AML-193 (cell line): ENCODE data around the gene CPSF4.

Experiments
- DNase-seq, 2 experiments: peaks; one replicate each; lab custom pipeline; 2025; lab: John Stamatoyannopoulos, UW

CPSF4 gene

DNA sequence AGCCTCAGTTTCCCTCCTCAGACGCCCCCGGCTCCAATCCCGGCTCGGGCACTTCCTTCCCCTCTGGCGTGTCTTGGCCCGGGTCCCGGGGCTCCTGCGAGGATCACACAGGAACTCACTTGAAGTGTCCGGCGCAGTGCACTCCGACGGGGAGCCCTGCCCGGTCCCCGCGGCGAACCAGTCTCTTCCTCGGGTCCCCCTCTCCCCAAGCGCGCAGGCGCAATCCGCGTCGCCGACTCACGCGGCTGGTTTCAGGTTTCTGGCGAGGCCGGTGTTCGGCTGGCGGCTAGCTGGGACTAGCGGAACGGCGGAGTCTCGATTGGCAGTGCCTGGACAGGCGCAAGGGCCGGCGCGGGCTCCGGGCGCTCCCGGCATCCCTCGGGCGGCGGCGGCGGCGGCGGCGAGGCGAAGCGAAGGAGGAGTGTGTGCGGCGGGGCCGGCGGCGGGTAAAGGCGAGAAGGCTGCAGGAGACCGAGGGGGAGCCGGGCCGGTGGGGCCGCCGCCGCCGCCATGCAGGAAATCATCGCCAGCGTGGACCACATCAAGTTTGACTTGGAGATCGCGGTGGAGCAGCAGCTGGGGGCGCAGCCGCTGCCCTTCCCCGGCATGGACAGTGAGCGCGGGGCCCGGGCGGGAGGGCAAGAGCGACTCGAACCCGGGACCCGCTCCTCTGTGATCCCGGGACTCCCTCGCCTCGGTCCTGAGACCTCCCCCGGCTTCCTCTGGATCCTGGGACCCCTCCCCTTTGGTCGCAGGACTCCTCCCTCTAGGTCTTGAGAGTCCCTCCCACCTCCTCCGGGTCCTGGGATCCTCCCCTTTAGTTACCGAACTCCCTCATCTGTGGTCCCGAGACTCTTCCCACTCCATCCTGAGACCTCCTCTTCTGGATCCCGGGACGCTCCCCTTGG is at the start of gene CPSF4, which contains the start of gene PTCD1:
Gene CPSF4, plus strand, starts transcription at position 371 of the 908 bp plus-strand sequence. Its CDS starts 140 bp downstream, at position 511.
Gene PTCD1, minus strand, starts transcription at position 226 of the 908 bp plus-strand sequence. CDS start 3,556 bp downstream, outside the sequence.
- peak; percentile 85 to 93 for DNase-seq

DNA sequence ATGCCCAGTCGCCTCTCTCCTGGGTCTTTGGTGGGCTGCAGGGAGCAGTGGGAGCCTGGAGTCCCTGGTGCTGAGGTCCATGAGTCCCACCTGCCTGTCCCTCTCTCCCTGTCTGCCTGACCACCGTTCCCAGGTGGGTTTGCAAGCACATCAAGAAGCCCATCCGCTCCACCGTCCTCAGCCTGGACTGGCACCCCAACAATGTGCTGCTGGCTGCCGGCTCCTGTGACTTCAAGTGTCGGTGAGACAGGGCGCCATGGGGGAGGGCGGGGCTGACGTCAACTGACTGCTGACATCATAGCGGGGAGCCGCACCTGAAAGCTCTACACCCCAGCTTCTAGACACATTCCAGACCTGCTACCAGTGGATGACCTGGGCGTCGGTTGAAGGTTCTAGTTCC is 49.0 kb upstream of the CPSF4 start:
- no peak for DNase-seq

DNA sequence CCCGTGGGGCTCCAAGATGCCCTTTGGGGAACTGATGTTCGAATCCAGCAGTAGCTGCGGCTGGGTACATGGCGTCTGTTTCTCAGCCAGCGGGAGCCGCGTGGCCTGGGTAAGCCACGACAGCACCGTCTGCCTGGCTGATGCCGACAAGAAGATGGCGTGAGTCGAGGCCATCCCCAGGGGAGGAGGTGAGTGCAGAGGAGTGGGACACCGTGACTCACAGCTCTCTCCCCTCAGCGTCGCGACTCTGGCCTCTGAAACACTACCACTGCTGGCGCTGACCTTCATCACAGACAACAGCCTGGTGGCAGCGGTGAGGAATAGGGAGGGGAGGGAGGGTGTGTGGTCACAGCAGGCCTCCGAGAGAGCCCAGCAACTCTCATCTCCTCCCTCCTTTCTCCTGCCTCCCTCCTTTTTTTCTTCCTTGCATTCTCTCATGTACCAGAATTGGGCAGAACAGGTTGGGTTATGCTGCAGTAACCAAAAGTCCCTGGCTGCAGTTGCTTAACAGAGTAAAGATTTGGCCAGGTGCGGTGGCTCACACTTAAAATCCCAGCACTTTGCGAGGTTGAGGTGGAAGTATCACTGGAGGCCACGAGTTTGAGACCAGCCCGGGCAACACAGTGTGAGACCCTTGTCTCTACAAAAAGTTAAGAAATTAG is 47.7 kb upstream of the CPSF4 start:
- no peak for DNase-seq

DNA sequence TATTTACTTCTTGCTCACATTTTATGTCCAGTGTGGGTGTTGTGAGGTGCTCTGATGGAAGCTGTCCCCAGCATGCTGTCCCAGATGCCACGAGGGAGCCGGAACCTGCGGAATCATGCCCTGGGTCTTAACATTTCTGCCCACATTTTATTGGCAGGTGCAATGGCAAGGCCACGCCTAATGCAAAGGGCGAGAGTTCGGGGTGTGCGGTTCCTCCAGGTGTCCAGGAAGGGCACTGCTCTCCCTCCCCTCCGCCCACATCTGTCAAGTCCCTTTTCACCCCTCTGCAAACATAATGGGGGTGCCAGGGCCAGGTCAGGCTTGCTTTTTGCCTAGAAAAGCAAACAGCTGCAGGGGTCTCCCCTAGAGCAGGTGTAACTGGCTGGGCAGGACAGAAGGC is 46.7 kb upstream of the CPSF4 start:
- no peak for DNase-seq

GRCh38 chr7:99392659-99393354 is 45.9 kb upstream of the CPSF4 start:
- DNase-seq: no peak

DNA sequence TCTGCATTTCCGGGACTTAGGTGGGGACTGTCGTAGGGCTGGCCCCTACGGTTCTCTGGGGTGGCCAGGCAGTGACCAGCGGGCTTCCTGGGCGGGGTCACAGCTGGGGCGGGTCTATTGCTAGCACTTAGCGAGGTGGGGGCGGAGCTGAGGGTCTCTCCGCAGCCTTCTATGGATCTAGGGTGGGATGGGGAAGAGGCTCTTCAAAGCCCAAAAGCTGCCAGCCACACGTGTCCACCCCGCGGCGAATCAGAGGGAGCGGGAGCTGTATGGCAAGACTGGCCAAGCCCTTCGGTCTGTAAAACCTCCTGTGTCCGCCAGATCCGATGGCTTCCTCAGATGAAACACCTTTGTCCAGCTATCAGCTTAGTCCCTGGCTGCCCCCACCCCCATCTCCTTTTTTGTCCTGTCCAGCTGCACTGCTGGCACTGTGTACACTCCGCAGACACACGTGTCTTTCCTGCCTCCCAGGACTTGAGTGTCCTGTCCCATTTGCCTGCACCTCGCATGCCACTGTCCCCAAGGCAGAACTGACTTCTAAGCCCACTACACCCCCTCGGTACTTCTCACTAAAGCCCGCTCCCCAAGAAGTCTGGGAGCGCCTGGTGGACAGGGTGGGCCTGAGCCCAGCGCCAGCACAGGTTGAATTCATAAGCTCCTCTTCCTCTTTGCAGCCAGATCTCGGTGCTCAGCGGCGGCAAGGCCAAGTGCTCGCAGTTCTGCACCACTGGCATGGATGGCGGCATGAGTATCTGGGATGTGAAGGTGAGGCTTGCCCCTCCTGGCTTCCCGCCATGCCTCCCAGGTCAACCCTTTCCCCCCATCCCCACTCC is 45.2 kb upstream of the CPSF4 start:
- no peak for DNase-seq

- no peak for DNase-seq
Observed at GRCh38 chr7:99394188-99394502, 44.6 kb upstream of the CPSF4 start.

- DNase-seq: no peak
Observed at GRCh38 chr7:99395616-99396327, 43.0 kb upstream of the CPSF4 start.

- DNase-seq: no peak
Observed at GRCh38 chr7:99396418-99397296, 42.1 kb upstream of the CPSF4 start.

DNA sequence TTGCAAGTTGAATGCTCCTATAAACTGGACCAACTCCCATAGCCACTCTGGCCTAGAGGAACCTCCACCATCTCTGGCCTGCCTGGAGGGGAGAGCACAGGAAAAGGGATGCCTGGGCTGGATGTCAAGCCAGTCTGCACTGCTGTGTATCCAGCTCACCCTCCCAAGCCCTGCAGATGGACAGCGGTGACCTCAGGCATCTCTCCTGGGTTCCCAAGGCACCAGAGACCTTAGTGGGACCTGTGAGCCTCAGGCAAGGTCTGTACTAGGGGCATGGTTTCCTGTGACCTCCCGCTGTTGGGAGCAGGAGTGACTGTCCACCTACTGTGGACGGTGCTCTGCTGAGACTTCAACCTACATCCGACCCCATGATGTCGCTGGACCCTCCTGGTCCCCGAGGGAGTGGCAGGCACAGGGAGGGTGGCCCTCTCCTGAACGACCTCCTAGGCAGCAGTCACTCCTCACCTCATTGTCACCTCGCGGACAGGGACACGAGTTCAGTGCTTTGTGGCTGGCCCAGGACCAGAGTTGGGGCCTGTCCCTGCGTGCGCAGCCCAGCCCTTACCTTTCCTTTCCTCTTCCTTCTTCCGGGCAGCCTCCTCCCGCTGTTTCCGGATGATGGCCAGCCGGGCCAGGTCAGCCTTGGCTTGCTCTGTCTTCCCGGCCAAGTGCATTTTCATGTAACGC is 41.3 kb upstream of the CPSF4 start:
- no peak for DNase-seq

GRCh38 chr7:99398891-99399445 is 39.8 kb upstream of the CPSF4 start:
- no peak for DNase-seq

DNA sequence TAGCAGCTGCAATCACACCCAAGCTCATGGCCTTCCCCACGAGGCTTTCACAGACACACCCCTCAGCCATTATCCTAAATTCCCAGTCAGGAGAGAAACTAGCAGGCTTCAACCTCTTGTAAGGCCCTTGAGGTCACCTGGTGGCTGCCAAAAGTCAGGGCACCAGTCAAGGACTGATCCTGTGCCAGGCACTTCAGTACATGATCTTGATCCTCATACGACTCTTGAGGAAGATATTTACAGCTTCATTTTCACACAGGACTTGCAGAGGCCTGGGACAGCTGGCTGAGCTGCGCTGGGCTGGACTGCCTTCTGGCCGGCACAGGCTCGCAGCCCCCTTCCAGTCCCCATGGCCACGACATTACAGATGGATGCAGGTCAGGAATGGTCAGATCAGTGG is 39.1 kb upstream of the CPSF4 start:
- DNase-seq: no peak

- no peak for DNase-seq
Observed at GRCh38 chr7:99402854-99403253, 35.9 kb upstream of the CPSF4 start.

GRCh38 chr7:99403764-99404163 is 35.0 kb upstream of the CPSF4 start:
- no peak for DNase-seq

GRCh38 chr7:99404235-99404976 is 34.3 kb upstream of the CPSF4 start:
- DNase-seq: no peak

- no peak for DNase-seq
Observed at GRCh38 chr7:99404977-99405320, 33.8 kb upstream of the CPSF4 start.

DNA sequence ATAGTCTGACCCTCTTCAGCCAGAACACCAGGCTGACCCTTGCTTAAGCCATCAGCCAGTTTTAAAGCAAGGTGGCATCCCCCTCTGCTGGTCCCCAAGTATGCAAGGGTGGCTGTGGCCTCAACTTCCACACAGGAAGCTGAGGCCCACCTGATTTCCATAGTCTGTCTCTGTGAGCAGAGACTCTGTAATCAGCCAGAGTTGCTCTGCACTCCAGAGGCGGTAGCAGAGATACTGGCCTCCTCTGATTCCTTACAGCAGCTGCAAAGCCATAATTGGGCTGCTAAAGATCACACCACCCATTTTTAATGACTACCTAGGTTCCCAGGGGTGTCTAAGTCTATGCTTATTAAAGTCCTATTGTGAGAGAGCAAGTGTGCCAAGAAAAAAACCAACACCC is 32.2 kb upstream of the CPSF4 start:
- DNase-seq: no peak

GRCh38 chr7:99407872-99408378 is 30.8 kb upstream of the CPSF4 start:
- DNase-seq: peak in 1 of 2 experiments; percentile 8
